Mesenchymal stem cell (in vitro differentiated cells and primary cell): ENCODE measurements around the gene PDE7B.

ENCODE experiments used
- DNase-seq: peaks from one replicate; pipeline ENCODE4 v3.0.0-alpha.2; 2013
- H2AFZ ChIP-seq: one replicate; pipeline ENCODE4 v1.6.1; 2013; ENCODE audit warnings: low read depth, mild to moderate bottlenecking, control low read depth, inconsistent platforms, low read length, moderate library complexity
- H2AK5ac ChIP-seq: 2 replicates; pipeline ENCODE4 v1.6.1; 2013; ENCODE audit warnings: low read length, moderate library complexity, mild to moderate bottlenecking, inconsistent platforms; ENCODE audit not compliant: severe bottlenecking
- H2BK120ac ChIP-seq: one replicate; pipeline ENCODE4 v1.6.1; 2013; ENCODE audit warnings: low read depth, mild to moderate bottlenecking, inconsistent platforms, low read length, moderate library complexity
- H2BK12ac ChIP-seq, 2 experiments: one replicate each; pipeline ENCODE4 v1.6.1; 2013; ENCODE audit warnings: inconsistent platforms in 2 of 2, low read length in 2 of 2, mild to moderate bottlenecking in 2 of 2, moderate library complexity in 2 of 2, control low read depth in 1 of 2
- H2BK15ac ChIP-seq: one replicate; pipeline ENCODE4 v1.6.1; 2013; ENCODE audit warnings: mild to moderate bottlenecking, low read depth, inconsistent platforms; ENCODE audit not compliant: poor library complexity, severe bottlenecking
- H2BK5ac ChIP-seq: 2 replicates; pipeline ENCODE4 v1.6.1; 2013; ENCODE audit warnings: low read depth, mild to moderate bottlenecking, low read length, control low read depth, inconsistent platforms; ENCODE audit not compliant: poor library complexity, severe bottlenecking
- H3K14ac ChIP-seq, 2 experiments: one replicate each; pipeline ENCODE4 v1.6.1; 2013; ENCODE audit warnings: inconsistent platforms in 2 of 2, low read length in 2 of 2, control low read depth in 1 of 2, mild to moderate bottlenecking in 1 of 2, moderate library complexity in 1 of 2
- H3K18ac ChIP-seq, 2 experiments: one replicate each; pipeline ENCODE4 v1.6.1; 2013; ENCODE audit warnings: inconsistent platforms in 2 of 2, low read length in 2 of 2, control low read depth in 1 of 2, low read depth in 1 of 2, mild to moderate bottlenecking in 1 of 2
- H3K23ac ChIP-seq, 2 experiments: one replicate each; pipeline ENCODE4 v1.6.1; 2013; ENCODE audit warnings: inconsistent platforms in 2 of 2, low read length in 2 of 2, mild to moderate bottlenecking in 2 of 2, moderate library complexity in 2 of 2, control low read depth in 1 of 2
- H3K27ac ChIP-seq: 2 replicates; pipeline ENCODE4 v1.5.1; 2013; ENCODE audit warnings: mild to moderate bottlenecking, moderate library complexity, low read length, control low read depth, inconsistent platforms; ENCODE audit not compliant: poor library complexity, severe bottlenecking
- H3K27me3 ChIP-seq, 2 experiments: 2 replicates each; pipeline versions ENCODE4 v1.6.1 to v1.7.0; 2013; ENCODE audit warnings: low read length in 2 of 2, mild to moderate bottlenecking in 2 of 2, moderate library complexity in 2 of 2, control low read depth in 1 of 2, inconsistent platforms in 1 of 2; ENCODE audit not compliant: control insufficient read depth in 1 of 2, insufficient read depth in 1 of 2
- H3K36me3 ChIP-seq, 2 experiments: 2 replicates each; pipeline versions ENCODE4 v1.6.1 to v1.7.0; 2013; ENCODE audit warnings: low read length in 2 of 2, control low read depth in 1 of 2, inconsistent platforms in 1 of 2, low read depth in 1 of 2, mild to moderate bottlenecking in 1 of 2; ENCODE audit not compliant: insufficient read depth in 2 of 2, control insufficient read depth in 1 of 2
- H3K4ac ChIP-seq, 2 experiments: one replicate each; pipeline ENCODE4 v1.6.1; 2013; ENCODE audit warnings: inconsistent platforms in 2 of 2, low read length in 2 of 2, mild to moderate bottlenecking in 2 of 2, moderate library complexity in 2 of 2, control low read depth in 1 of 2, low read depth in 1 of 2
- H3K4me1 ChIP-seq: 2 replicates; pipeline ENCODE4 v1.6.1; 2013; ENCODE audit warnings: low read depth, low read length, control low read depth; ENCODE audit not compliant: control insufficient read depth, insufficient read depth
- H3K4me2 ChIP-seq: 2 replicates; pipeline ENCODE4 v1.6.1; 2013; ENCODE audit warnings: low read length, mild to moderate bottlenecking, inconsistent platforms; ENCODE audit not compliant: poor library complexity, severe bottlenecking
- H3K4me3 ChIP-seq, 2 experiments: 2 replicates each; pipeline versions ENCODE4 v1.5.1 to v1.7.0; 2013; ENCODE audit warnings: low read length in 2 of 2, mild to moderate bottlenecking in 2 of 2, control low read depth in 1 of 2, low read depth in 1 of 2; ENCODE audit not compliant: insufficient read depth in 1 of 2
- H3K79me1 ChIP-seq: replicated peaks from 2 replicates; pipeline ENCODE4 v1.6.1; 2013; ENCODE audit warnings: mild to moderate bottlenecking, control low read depth, low read length, inconsistent platforms; ENCODE audit not compliant: poor library complexity, severe bottlenecking
- H3K9ac ChIP-seq: 2 replicates; pipeline ENCODE4 v1.7.0; 2013; ENCODE audit warnings: mild to moderate bottlenecking, low read length, moderate library complexity
- H3K9me3 ChIP-seq: 2 replicates; pipeline ENCODE4 v1.7.0; 2013; ENCODE audit warnings: mild to moderate bottlenecking, low read length; ENCODE audit not compliant: control insufficient read depth
- H4K8ac ChIP-seq: one replicate; pipeline ENCODE4 v1.6.1; 2013; ENCODE audit warnings: inconsistent platforms, mild to moderate bottlenecking, low read length, moderate library complexity
- H4K91ac ChIP-seq: one replicate; pipeline ENCODE4 v1.6.1; 2013; ENCODE audit warnings: mild to moderate bottlenecking, low read length, inconsistent platforms
- WGBS: methylation state at CpG from one replicate; pipeline ENCODE4 v1.1.7; 2013; ENCODE audit warnings: mixed read lengths; 5-methylcytosine and 5-hydroxymethylcytosine counted together

Gene PDE7B

GRCh38 chr6:135883045-135883444, 31.5 kb downstream of the PDE7B start:
- H4K91ac ChIP-seq: no peak overlapping the region
- H2BK15ac ChIP-seq: no peak overlapping the region
- no peak overlapping the region for H3K4me2 ChIP-seq
- no peak overlapping the region for H2AFZ ChIP-seq
- H3K36me3 ChIP-seq: no peaks in the 10 kb centered on the region
- no peak overlapping the region for H3K4ac ChIP-seq
- H4K8ac ChIP-seq: no peak overlapping the region
- H3K27ac ChIP-seq: no peak overlapping the region
- no peaks in the 10 kb centered on the region for H3K27me3 ChIP-seq
- WGBS: 70% methylated on average over 1 of the region's 2 CpGs
- no peaks in the 10 kb centered on the region for H3K9me3 ChIP-seq
- peaks cover 3% of the 10 kb centered on the region for H3K79me1 ChIP-seq
- H2BK5ac ChIP-seq: no peak overlapping the region
- H3K9ac ChIP-seq: no peak overlapping the region
- H2BK12ac ChIP-seq: no peak overlapping the region
- H2BK120ac ChIP-seq: no peak overlapping the region
- no peak overlapping the region for H3K14ac ChIP-seq
- no peak overlapping the region for H2AK5ac ChIP-seq
- H3K4me1 ChIP-seq: peaks cover 3% of the 10 kb centered on the region
- DNase-seq: peak; percentile 38
- no peak overlapping the region for H3K23ac ChIP-seq
- no peak overlapping the region for H3K18ac ChIP-seq
- no peak overlapping the region for H3K4me3 ChIP-seq

- 94% methylated on average over 2 of the region's 2 CpGs for WGBS
- H3K9me3 ChIP-seq: no peaks in the 10 kb centered on the region
- no peak overlapping the region for H3K14ac ChIP-seq
- no peak overlapping the region for H3K18ac ChIP-seq
- no peak overlapping the region for H2BK15ac ChIP-seq
- H3K4me2 ChIP-seq: no peak overlapping the region
- no peak overlapping the region for H3K23ac ChIP-seq
- DNase-seq: no peak
- no peak overlapping the region for H2BK5ac ChIP-seq
- H3K27ac ChIP-seq: no peak overlapping the region
- no peak overlapping the region for H3K9ac ChIP-seq
- no peaks in the 10 kb centered on the region for H3K36me3 ChIP-seq
- H3K4me1 ChIP-seq: peaks cover 3% of the 10 kb centered on the region
- H3K79me1 ChIP-seq: peaks cover 3% of the 10 kb centered on the region
- peak overlapping the region; percentile 91 for H2AK5ac ChIP-seq
- H3K4ac ChIP-seq: no peak overlapping the region
- H2BK12ac ChIP-seq: peak overlapping the region; percentile 21 to 84
- H2BK120ac ChIP-seq: no peak overlapping the region
- no peaks in the 10 kb centered on the region for H3K27me3 ChIP-seq
- H4K91ac ChIP-seq: no peak overlapping the region
- no peak overlapping the region for H2AFZ ChIP-seq
- H4K8ac ChIP-seq: no peak overlapping the region
- no peak overlapping the region for H3K4me3 ChIP-seq
These were observed 32.0 kb downstream of the PDE7B start for GRCh38 chr6:135883536-135883935.

- no peak overlapping the region for H2BK5ac ChIP-seq
- no peak overlapping the region for H2BK15ac ChIP-seq
- H2AK5ac ChIP-seq: no peak overlapping the region
- 100% methylated on average over 3 of the region's 4 CpGs for WGBS
- H3K4me1 ChIP-seq: peaks cover 3% of the 10 kb centered on the region
- H3K18ac ChIP-seq: no peak overlapping the region
- no peaks in the 10 kb centered on the region for H3K36me3 ChIP-seq
- H4K91ac ChIP-seq: no peak overlapping the region
- H3K4ac ChIP-seq: no peak overlapping the region
- H3K14ac ChIP-seq: no peak overlapping the region
- no peak overlapping the region for H3K27ac ChIP-seq
- H4K8ac ChIP-seq: no peak overlapping the region
- H2BK12ac ChIP-seq: no peak overlapping the region
- no peaks in the 10 kb centered on the region for H3K9me3 ChIP-seq
- DNase-seq: no peak
- H3K79me1 ChIP-seq: peaks cover 3% of the 10 kb centered on the region
- H3K4me3 ChIP-seq: no peak overlapping the region
- no peak overlapping the region for H3K9ac ChIP-seq
- no peak overlapping the region for H2BK120ac ChIP-seq
- no peak overlapping the region for H2AFZ ChIP-seq
- no peak overlapping the region for H3K23ac ChIP-seq
- H3K27me3 ChIP-seq: no peaks in the 10 kb centered on the region
- H3K4me2 ChIP-seq: no peak overlapping the region
These were observed 32.6 kb downstream of the PDE7B start for GRCh38 chr6:135884136-135884535.

- Histone ChIP-seq H2AK5ac (no peak overlapping the region), H3K18ac (no peak overlapping the region), H2AFZ (no peak overlapping the region), H3K4me1 (peaks cover 3% of the 10 kb centered on the region), H3K14ac (no peak overlapping the region), H2BK5ac (no peak overlapping the region), H3K4me3 (no peak overlapping the region), H4K8ac (no peak overlapping the region), H3K79me1 (peaks cover 3% of the 10 kb centered on the region), H3K4me2 (no peak overlapping the region), H2BK12ac (no peak overlapping the region), H2BK120ac (no peak overlapping the region), H3K36me3 (no peaks in the 10 kb centered on the region), H3K27ac (no peak overlapping the region), H2BK15ac (no peak overlapping the region), H3K4ac (no peak overlapping the region), H3K9ac (no peak overlapping the region), H3K9me3 (no peaks in the 10 kb centered on the region), H3K27me3 (no peaks in the 10 kb centered on the region), H4K91ac (no peak overlapping the region), H3K23ac (no peak overlapping the region)
- 88% methylated on average over 1 of the region's 1 CpG for WGBS
- no peak for DNase-seq
These were observed 35.6 kb downstream of the PDE7B start for GRCh38 chr6:135887069-135887468.
